ENCODE data around the gene KLHL25. TPM values are rescaled to one million over a fixed set of nuclear protein-coding genes. Genes with fewer than 3 reads are reported as not detected.

The KLHL25 gene
- total RNA-seq, 1 experiment from 2014 or later: 18.4 TPM

DNA sequence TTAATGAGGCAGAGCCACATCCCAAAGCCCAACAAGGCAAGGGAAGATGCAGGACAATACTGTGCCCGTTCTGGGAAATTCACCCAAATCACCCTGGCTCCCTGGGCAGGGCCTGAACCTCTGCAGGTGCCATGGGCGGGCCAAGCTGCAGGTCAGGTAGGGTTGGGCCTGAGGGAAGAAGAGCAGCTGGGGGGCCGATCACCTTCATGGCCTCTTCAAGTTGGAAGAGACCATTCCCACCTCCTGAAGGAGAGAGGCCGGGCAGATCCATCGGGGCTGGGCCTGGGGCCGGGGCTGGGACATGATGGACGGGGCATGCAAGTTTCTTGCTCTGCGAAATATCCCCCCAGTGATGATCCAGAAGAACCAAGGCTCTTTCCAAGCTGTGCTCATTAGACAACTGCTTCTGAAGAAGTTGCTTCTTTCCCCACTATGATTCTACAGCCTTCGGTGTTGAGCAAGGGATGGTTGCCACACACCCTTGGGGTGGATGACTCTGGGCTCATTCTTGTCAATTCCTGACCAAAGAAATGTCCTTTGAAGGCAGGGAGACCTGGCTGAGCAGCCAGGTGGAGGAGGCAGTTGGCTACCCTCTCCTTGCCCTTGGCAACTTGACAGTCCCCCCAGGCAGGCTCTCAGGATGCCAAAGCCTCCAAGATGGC is 38.2 kb downstream of the KLHL25 start:
- Histone ChIP-seq H3K4ac (ENCODE audit: low read depth, low read length) (no peak overlapping the region), H3K79me1 (ENCODE audit: insufficient read depth, low read depth, low read length, poor library complexity, severe bottlenecking) (no peaks in the 10 kb centered on the region), H2BK5ac (ENCODE audit: insufficient read length, low read length) (no peak overlapping the region), H3K14ac (ENCODE audit: insufficient read depth, low read length) (no peak overlapping the region), H3K56ac (ENCODE audit: insufficient read length, low read depth, low read length) (no peak overlapping the region), H2BK12ac (ENCODE audit: insufficient read length, low read depth, low read length) (no peak overlapping the region), H3K79me2 (ENCODE audit: insufficient read depth, low read length) (no peaks in the 10 kb centered on the region), H3K9ac (ENCODE audit: extremely low read depth, insufficient read length, low read length) (no peak overlapping the region), H3K9me3 (ENCODE audit: control insufficient read depth, low read depth, low read length) (no peaks in the 10 kb centered on the region), H2AFZ (ENCODE audit: low read length) (no peak overlapping the region), H4K8ac (replicated peaks; ENCODE audit: insufficient read length, low read depth, low read length) (no peak overlapping the region), H3K27ac (ENCODE audit: insufficient read length, low read depth, low read length) (no peak overlapping the region), H2BK15ac (ENCODE audit: low read depth, low read length) (no peak overlapping the region), H3K23me2 (ENCODE audit: insufficient read length, low read depth, low read length, poor library complexity, severe bottlenecking) (peaks cover 4% of the 10 kb centered on the region), H4K20me1 (ENCODE audit: control insufficient read depth, insufficient read depth, insufficient read length) (no peaks in the 10 kb centered on the region), H4K91ac (ENCODE audit: insufficient read length, low read depth, low read length) (no peak overlapping the region), H3T11ph (ENCODE audit: low read length) (no peak overlapping the region), H3K27me3 (ENCODE audit: insufficient read depth, low read length) (no peaks in the 10 kb centered on the region), H3K4me1 (ENCODE audit: insufficient read depth, low read length) (peaks cover 3% of the 10 kb centered on the region; the same call in 1 of the 2 replicates), H2BK20ac (ENCODE audit: low read depth, low read length, poor library complexity, severe bottlenecking) (no peak overlapping the region), H2AK5ac (ENCODE audit: insufficient read length, low read length) (no peak overlapping the region), H3K23ac (ENCODE audit: insufficient read length, low read depth, low read length) (no peak overlapping the region), H2BK120ac (ENCODE audit: low read depth, low read length, poor library complexity, severe bottlenecking) (no peak overlapping the region), H3K4me2 (ENCODE audit: insufficient read depth, insufficient read length, low read length) (no peak overlapping the region), H3K18ac (ENCODE audit: insufficient read length, low read depth, low read length) (no peak overlapping the region), H4K5ac (ENCODE audit: insufficient read length, low read depth, low read length) (no peak overlapping the region)
- Mint-ChIP-seq H3K27ac (no peak overlapping the region), H3K9me3 (no peaks in the 10 kb centered on the region), H3K4me1 (peaks cover 23 to 24% of the 10 kb centered on the region in 2 experiments), H3K27me3 (ENCODE audit: low read depth) (no peaks in the 10 kb centered on the region; the same call in 1 of the 2 replicates), H3K36me3 (ENCODE audit: insufficient read depth in 1 of 3, low read depth in 3 of 3) (peaks cover 19 to 50% (median 35%) of the 10 kb centered on the region in 3 experiments; a peak in 6 of 7 replicates), H3K4me3 (no peak overlapping the region)
- TF ChIP-seq, protein P1, sequence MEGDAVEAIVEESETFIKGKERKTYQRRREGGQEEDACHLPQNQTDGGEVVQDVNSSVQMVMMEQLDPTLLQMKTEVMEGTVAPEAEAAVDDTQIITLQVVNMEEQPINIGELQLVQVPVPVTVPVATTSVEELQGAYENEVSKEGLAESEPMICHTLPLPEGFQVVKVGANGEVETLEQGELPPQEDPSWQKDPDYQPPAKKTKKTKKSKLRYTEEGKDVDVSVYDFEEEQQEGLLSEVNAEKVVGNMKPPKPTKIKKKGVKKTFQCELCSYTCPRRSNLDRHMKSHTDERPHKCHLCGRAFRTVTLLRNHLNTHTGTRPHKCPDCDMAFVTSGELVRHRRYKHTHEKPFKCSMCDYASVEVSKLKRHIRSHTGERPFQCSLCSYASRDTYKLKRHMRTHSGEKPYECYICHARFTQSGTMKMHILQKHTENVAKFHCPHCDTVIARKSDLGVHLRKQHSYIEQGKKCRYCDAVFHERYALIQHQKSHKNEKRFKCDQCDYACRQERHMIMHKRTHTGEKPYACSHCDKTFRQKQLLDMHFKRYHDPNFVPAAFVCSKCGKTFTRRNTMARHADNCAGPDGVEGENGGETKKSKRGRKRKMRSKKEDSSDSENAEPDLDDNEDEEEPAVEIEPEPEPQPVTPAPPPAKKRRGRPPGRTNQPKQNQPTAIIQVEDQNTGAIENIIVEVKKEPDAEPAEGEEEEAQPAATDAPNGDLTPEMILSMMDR (conservative IDR thresholded peaks at IDR 0.05): no peak
- WGBS (ENCODE audit: extremely low coverage, insufficient read length, low lambda C conversion rate): no CpG with 5 or more reads among the region's 9 CpGs
- DNase-seq: no peak
